GM23338 (cell line): Measurements from ENCODE around the gene KCNH5. TPM values are rescaled to one million over a fixed set of nuclear protein-coding genes. Genes with fewer than 3 reads are reported as not detected.

Experiments
- ATAC-seq: fragments of 200-7000 bp; cut with Tn5 transposase; 3 replicates; pipeline ENCODE4 v1.9.1; 2020
- DNase-seq: peaks from one replicate; pipeline ENCODE4 v3.0.0-alpha.2; 2015; ENCODE audit warnings: low spot score
- H2AFZ ChIP-seq: fragments of 200-600 bp; sonication (generic); 2 replicates; pipeline ENCODE4 v1.8.0; 2016; ENCODE audit warnings: antibody characterized with exemption, mild to moderate bottlenecking, moderate library complexity
- H3F3A ChIP-seq: fragments of 200-600 bp; sonication (generic); replicated peaks from 2 replicates; pipeline ENCODE4 v1.8.0; 2017; ENCODE audit warnings: antibody characterized with exemption, mixed run types, low read depth
- H3K27ac ChIP-seq: fragments of 200-600 bp; sonication (generic); 2 replicates; pipeline ENCODE4 v1.6.1; 2016; ENCODE audit warnings: low read depth
- H3K27me3 ChIP-seq: fragments of 200-600 bp; sonication (generic); 2 replicates; pipeline ENCODE4 v1.8.0; 2016; ENCODE audit warnings: mild to moderate bottlenecking, mixed run types, moderate library complexity; ENCODE audit not compliant: insufficient read depth
- H3K36me3 ChIP-seq: fragments of 200-600 bp; sonication (generic); 2 replicates; pipeline ENCODE4 v1.8.0; 2016; ENCODE audit warnings: mild to moderate bottlenecking; ENCODE audit not compliant: insufficient read depth
- H3K4me1 ChIP-seq: fragments of 200-600 bp; sonication (generic); 2 replicates; pipeline ENCODE4 v1.8.0; 2016; ENCODE audit warnings: mild to moderate bottlenecking, moderate library complexity; ENCODE audit not compliant: insufficient read depth
- H3K4me2 ChIP-seq: fragments of 200-600 bp; sonication (generic); 2 replicates; pipeline ENCODE4 v1.7.1; 2017; ENCODE audit warnings: mixed run types
- H3K4me3 ChIP-seq: fragments of 200-600 bp; sonication (generic); 2 replicates; pipeline ENCODE4 v1.6.1; 2016; ENCODE audit warnings: mixed run types
- H3K79me2 ChIP-seq: fragments of 200-600 bp; sonication (generic); replicated peaks from 2 replicates; pipeline ENCODE4 v1.8.0; 2017; ENCODE audit warnings: mild to moderate bottlenecking; ENCODE audit not compliant: insufficient read depth
- H3K9me2 ChIP-seq: fragments of 200-600 bp; sonication (generic); 2 replicates; pipeline ENCODE4 v1.8.0; 2017; ENCODE audit not compliant: insufficient read depth
- H4K20me1 ChIP-seq: fragments of 200-600 bp; sonication (generic); replicated peaks from 2 replicates; pipeline ENCODE4 v1.8.0; 2017; ENCODE audit warnings: mild to moderate bottlenecking; ENCODE audit not compliant: insufficient read depth
- H3K27ac Mint-ChIP-seq: 2 replicates; pipeline ENCODE4 v1.8.0; 2020; ENCODE audit warnings: inconsistent platforms, mild to moderate bottlenecking, moderate library complexity, mixed read lengths
- H3K27me3 Mint-ChIP-seq: 3 replicates; pipeline ENCODE4 v1.8.0; 2022; ENCODE audit warnings: low read depth, mild to moderate bottlenecking, moderate library complexity, mixed read lengths, inconsistent platforms; ENCODE audit not compliant: insufficient read depth, poor library complexity
- H3K36me3 Mint-ChIP-seq: 3 replicates; pipeline ENCODE4 v1.8.0; 2021; ENCODE audit warnings: low read depth, mild to moderate bottlenecking, inconsistent platforms, moderate library complexity, mixed read lengths
- H3K4me1 Mint-ChIP-seq: 3 replicates; pipeline ENCODE4 v1.8.0; 2020; ENCODE audit warnings: mild to moderate bottlenecking, inconsistent platforms, mixed read lengths
- H3K4me3 Mint-ChIP-seq: 3 replicates; pipeline ENCODE4 v1.8.0; 2021; ENCODE audit warnings: moderate library complexity, mild to moderate bottlenecking, inconsistent platforms, mixed read lengths
- H3K9me3 Mint-ChIP-seq: 3 replicates; pipeline ENCODE4 v1.8.0; 2020; ENCODE audit warnings: moderate library complexity, mild to moderate bottlenecking, inconsistent platforms, mixed read lengths
- CREB1 ChIP-seq: fragments of 250-450 bp; sonication (Bioruptor Pico); IDR thresholded peaks from 2 replicates; pipeline ENCODE4 v1.5.0; 2020; ENCODE audit warnings: low read depth, mild to moderate bottlenecking, moderate library complexity
- CTCF ChIP-seq, 2 experiments: fragments of 200-600 bp in 1 of 2; sonication (generic) in 1 of 2; conservative IDR thresholded peaks; 2 replicates each; pipeline versions ENCODE4 v1.5.1 to v1.6.1; 2016 to 2017; ENCODE audit warnings: antibody characterized with exemption in 2 of 2, low read depth in 2 of 2, mild to moderate bottlenecking in 2 of 2, moderate library complexity in 1 of 2
- ETS1 ChIP-seq: IDR thresholded peaks from 2 replicates; pipeline ENCODE4 v1.6.1; 2016; ENCODE audit warnings: antibody characterized with exemption
- EZH2 ChIP-seq: fragments of 200-600 bp; sonication (generic); IDR thresholded peaks from one replicate; pipeline ENCODE4 v1.8.0; 2017; ENCODE audit warnings: antibody characterized with exemption, mild to moderate bottlenecking, low read depth; ENCODE audit not compliant: unreplicated experiment
- EZH2phosphoT487 ChIP-seq: fragments of 200-600 bp; sonication (generic); IDR thresholded peaks from one replicate; pipeline ENCODE4 v1.8.1; 2018; ENCODE audit warnings: antibody characterized with exemption; ENCODE audit not compliant: unreplicated experiment
- JUNB ChIP-seq: IDR thresholded peaks from one replicate; pipeline ENCODE4 v1.6.1; 2016; ENCODE audit warnings: antibody characterized with exemption; ENCODE audit not compliant: unreplicated experiment
- NANOG ChIP-seq: IDR thresholded peaks from 2 replicates; pipeline ENCODE4 v1.6.1; 2016; ENCODE audit warnings: antibody characterized with exemption, borderline replicate concordance
- POLR2AphosphoS5 ChIP-seq: IDR thresholded peaks from 2 replicates; pipeline ENCODE4 v1.6.1; 2016; ENCODE audit warnings: antibody characterized with exemption, low read depth
- REST ChIP-seq: IDR thresholded peaks from one replicate; pipeline ENCODE4 v1.6.1; 2018; ENCODE audit warnings: antibody characterized with exemption; ENCODE audit not compliant: unreplicated experiment
- STAT1 ChIP-seq: IDR thresholded peaks from one replicate; pipeline ENCODE4 v1.6.1; 2016; ENCODE audit warnings: antibody characterized with exemption; ENCODE audit not compliant: unreplicated experiment
- ZNF114 ChIP-seq: fragments of 250-450 bp; sonication (Bioruptor Pico); IDR thresholded peaks from 2 replicates; pipeline ENCODE4 v1.5.0; 2020; ENCODE audit warnings: mild to moderate bottlenecking, moderate library complexity
- ZNF331 ChIP-seq: fragments of 250-450 bp; sonication (Bioruptor Pico); IDR thresholded peaks from 2 replicates; pipeline ENCODE4 v1.5.0; 2020; ENCODE audit warnings: low read depth, mild to moderate bottlenecking, moderate library complexity
- ZNF462 ChIP-seq: fragments of 250-450 bp; sonication (Bioruptor Pico); IDR thresholded peaks from 2 replicates; pipeline ENCODE4 v1.5.0; 2020; ENCODE audit warnings: mild to moderate bottlenecking, moderate library complexity
- polyA plus RNA-seq: library from polyadenylated mRNA; unstranded; fragments of >200 nt; fragmentation: Nextera tagmentation; extraction: Ambion mirVana; gene quantifications from 2 replicates; pipeline ENCODE4 v1.2.1, GENCODE V29; 2016
- total RNA-seq: library from RNA; depleted of rRNA; stranded (reverse); fragments of >200 nt; shearing (Covaris generic); gene quantifications from 2 replicates; pipeline ENCODE4 v1.2.3, GENCODE V29; 2014

KCNH5 gene
- total and polyA plus RNA-seq, 2 experiments from 2014 or later = 0.71 to 0.83 TPM

- H3K27ac Mint-ChIP-seq = no peak overlapping the region
Observed at GRCh38 chr14:62763951-62764350, 281.3 kb downstream of the KCNH5 start.

More at GRCh38 chr14:62763951-62764350, 281.3 kb downstream of the KCNH5 start:
- no peak overlapping the region for H3K4me3 ChIP-seq
- no peaks in the 10 kb centered on the region for H3F3A ChIP-seq
- no peak overlapping the region for H3K4me3 Mint-ChIP-seq
- H3K36me3 Mint-ChIP-seq = peaks cover 14% of the 10 kb centered on the region
- no peaks in the 10 kb centered on the region; the same call in 2 of the 3 replicates for H3K9me3 Mint-ChIP-seq
- no peak overlapping the region for H3K4me2 ChIP-seq
- H3K27ac ChIP-seq = no peak overlapping the region
- H3K27me3 Mint-ChIP-seq = peaks cover 3% of the 10 kb centered on the region
- H3K36me3 ChIP-seq = no peaks in the 10 kb centered on the region
- H3K79me2 ChIP-seq = no peaks in the 10 kb centered on the region
- H3K4me1 ChIP-seq = peaks cover 21% of the 10 kb centered on the region
- TF ChIP-seq REST (no peak), ZNF331 (no peak), EZH2phosphoT487 (no peak), EZH2 (no peak), NANOG (no peak), JUNB (no peak), CREB1 (no peak), ZNF462 (CRISPR knock-in tag) (no peak), STAT1 (no peak), POLR2AphosphoS5 (no peak), ETS1 (no peak), ZNF114 (no peak), CTCF (conservative IDR thresholded peaks at IDR 0.05; ENCODE audit: low read depth in 2 of 2) (no peak)
- H4K20me1 ChIP-seq = no peaks in the 10 kb centered on the region
- ATAC-seq = no peak
- no peaks in the 10 kb centered on the region for H3K27me3 ChIP-seq
- H3K4me1 Mint-ChIP-seq = peaks cover 38% of the 10 kb centered on the region
- no peaks in the 10 kb centered on the region for H3K9me2 ChIP-seq
- no peak for DNase-seq
- H2AFZ ChIP-seq = no peak overlapping the region
